GM18519 (cell line): ENCODE data around the gene NABP1.

ENCODE experiments used
- ATAC-seq: cut with Tn5 transposase; IDR thresholded peaks from one replicate; pipeline ENCODE4 v1.9.1; 2021; ENCODE audit warnings: mild to moderate bottlenecking, moderate library complexity; ENCODE audit not compliant: unreplicated experiment, low FRiP score

The NABP1 gene

DNA sequence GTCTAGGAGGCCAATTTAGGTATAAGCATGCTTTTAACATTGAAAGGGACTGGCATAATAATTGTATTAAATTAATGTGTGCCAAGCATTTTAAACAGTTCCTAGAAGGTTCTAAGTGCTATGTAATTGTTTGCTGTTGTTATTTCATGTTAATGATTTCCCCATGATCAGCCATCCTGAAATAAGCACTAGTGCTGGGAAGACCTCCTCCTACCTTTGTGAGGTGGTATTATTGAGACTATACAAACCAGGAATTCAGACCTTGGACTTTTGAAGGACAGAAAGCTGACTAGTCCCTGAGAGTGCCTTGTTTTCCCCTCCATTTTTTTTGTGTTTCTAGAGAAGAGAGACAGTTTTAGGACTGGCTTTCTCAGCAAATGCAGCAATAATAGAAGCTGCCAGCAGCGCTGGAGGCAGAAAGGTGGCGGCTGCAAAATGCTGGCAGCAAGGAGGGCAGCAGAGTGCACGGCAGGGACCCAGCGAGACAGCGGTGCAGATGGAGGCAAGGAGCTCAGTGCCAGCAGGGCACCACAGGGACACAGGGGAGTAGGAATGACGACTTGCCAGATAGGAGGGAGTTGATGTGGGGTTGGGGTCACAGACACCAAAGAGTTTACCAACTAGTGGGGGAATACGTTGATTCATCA lies 25.3 kb downstream of the NABP1 start:
- no peak for ATAC-seq

DNA sequence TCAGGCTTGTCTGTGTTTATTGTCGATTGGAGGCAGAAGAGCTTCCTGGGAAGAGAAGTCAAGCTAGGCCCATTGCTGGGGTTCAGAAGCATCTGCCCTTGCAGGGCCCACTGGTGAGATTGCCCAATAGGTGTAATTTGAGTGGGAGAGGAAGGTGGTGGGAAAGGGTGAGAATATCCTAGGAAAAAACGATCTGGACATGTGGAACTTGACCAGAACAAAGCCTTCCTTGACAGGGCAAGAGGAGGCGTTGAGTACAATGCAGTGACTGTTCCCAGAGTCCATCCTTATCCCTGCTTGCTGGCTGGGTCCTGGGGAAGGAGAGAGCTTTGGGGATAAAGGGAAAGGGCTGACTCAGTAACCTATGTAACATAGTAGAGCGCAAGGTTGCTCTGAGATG lies 27.1 kb downstream of the NABP1 start:
- ATAC-seq, result no peak

DNA sequence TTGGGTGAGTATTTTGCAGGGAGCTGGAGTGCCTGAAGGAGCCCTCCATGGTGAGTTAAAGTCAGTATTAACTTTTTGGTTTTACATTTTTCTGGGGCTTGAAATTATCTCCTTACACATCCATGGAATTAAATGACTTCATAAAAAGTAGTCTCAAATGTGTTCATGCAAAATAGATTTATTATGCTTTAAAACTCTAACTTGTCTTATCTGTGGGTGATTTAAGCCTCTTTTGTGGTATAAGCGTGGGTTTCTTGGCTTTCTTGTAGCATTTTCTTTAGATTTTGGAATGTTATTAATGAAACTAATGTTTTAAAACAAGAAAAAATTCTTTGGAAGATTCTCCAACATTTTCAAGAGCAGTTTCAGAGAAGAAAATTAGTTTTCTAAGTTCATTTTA lies 27.8 kb downstream of the NABP1 start:
- no peak for ATAC-seq

DNA sequence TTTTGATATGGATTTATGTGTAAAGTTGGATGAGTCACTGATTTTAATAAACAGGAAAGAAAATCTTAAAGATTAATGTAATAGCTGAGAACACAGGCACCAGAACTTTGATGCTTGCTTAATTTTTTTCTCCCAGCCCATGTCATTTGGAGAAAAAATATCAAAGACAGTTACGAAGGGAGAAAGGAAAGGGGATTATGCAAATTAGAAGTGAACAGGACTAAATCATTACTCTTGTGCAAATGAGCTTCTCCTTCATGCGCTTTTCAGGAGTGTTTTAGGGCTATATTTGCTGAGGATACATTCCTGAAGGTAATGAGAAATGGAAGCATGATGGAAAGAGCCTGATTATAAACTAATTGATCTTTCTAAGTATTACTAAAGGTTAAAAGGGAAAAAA lies 28.9 kb downstream of the NABP1 start:
- no peak for ATAC-seq

DNA sequence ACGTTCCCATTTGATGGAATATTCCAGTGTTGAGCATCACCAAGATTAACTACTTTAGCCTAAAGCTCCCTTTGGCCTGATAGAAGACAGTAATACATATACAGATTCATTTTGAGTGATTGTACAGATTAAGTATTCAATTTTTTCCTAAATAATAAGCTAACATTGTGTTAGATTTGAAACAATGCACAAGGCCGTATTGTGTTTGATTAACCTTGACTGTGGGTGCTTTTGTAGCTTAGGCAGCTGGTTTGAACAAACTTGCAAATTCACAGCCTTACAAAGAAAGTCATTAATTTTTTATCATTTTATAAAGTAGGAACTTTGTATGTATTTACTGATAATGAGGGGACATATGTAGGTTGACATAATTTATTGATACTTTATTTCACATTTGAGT lies 29.6 kb downstream of the NABP1 start:
- ATAC-seq, result no peak

DNA sequence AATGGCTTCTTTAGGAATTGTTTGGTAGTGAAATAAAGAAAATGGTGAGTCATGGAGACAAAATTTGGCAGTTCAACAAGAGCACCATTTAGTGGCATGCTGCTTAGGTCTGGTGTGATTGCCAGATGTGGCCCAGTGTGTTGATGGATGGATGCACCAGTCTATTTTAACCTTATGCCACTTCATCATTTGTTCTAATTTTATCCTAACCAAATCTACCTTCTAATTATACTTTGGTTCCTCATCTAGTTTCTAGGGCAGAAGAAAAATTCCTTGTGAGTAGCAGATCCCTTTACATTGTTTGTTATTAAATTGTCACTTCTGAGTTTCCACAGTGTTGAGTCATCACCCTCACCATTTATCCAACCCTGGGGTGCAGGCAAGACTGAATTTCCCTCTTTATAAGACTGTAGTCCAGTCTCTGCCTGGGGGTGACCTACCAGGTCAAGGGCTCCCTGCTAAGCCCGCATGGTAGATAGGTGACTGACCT lies 32.5 kb downstream of the NABP1 start:
- no peak for ATAC-seq

DNA sequence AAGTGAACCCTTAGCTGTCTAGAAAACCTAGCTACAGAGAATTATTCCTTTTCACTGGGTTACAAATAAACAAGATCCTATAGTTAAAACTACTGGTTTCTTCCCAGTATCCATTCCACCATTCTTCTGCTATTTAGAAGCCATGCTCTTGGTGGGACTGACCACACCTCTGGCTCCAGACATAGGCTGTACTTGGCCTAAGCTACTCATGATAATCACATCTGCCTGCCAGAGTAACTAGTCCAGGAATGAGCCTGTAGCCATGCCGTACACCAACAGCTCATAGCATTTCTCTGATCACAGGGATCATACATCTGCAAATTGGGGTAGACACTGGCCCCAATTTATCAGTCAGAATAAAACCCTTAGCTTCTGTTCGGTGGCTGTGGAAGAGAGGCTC lies 33.7 kb downstream of the NABP1 start:
- no peak for ATAC-seq

DNA sequence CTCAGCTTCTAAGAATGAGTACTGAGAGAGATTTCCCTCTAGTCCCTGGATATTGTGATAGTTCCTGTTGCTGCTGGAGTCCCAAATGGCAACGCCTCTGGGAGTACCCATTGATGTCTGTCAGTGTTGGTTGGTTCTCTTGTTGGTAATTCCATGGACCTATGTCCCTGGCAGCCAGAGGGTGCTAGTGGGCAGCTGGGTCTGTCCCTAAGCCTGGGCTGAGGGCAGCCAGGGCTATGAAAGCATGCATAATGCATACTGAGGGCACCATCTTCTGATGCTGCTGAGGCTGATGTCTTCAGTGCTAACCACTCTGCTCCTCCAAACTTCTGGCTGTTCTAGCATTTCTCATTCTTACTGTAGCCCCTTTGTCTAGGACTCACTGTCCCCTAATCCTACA lies 35.9 kb downstream of the NABP1 start:
- ATAC-seq, result peak; percentile 36

DNA sequence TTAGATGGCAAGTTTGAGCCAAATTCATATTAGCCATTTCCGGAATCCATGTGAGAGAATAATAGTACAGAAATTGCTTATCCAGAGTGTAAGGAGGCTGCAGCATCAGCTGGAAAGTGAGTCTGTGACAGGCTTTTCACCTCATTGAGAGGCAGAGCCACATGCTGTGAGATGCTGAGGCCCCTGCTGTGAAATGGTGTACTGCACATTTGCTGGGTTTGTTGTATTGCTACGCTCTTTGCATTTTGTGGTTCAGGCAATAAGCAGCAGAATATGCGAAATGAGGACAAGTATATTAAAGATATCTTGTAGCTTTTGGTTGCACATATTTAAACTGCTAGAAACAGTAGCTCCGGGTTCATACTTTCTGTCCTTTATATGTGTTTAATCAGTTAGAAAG lies 37.0 kb downstream of the NABP1 start:
- no peak for ATAC-seq

DNA sequence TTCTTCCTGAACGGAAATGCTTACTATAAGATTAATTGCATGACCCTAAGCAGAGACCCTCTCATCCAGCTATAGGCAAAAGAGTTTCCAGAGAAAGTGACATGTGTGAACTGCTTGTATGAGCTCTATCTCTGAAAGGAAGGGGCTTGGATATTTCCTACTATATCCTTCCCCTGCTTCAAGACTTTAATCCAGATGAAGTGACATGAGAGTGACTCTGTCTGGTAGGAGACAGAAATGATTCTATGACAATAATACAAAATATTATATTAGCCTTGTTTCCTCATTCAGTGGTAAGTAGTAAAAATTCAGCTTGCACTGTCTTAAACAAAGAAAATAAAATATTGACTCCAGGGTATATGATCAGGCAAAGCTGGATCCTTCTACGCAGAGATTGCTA lies 37.5 kb downstream of the NABP1 start:
- no peak for ATAC-seq

DNA sequence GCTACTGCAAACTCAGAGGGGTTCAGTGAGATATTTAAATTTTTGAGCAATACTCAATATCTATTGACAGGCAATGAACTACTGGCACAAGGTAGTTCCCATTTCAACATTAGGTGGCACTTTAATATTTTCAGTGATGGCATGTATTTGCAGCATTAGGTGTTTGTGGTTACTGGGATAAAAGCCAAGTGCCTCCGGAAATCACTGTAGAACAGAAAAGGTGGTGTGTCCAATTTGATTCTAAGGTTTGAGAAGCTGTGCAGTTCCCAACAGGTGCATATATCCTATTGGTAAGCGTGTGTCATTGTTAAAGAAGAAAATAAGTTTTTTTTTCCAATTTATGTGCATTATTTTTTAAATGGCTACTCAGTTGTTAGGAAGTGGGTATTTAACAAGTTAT lies 41.3 kb downstream of the NABP1 start:
- ATAC-seq, result no peak

DNA sequence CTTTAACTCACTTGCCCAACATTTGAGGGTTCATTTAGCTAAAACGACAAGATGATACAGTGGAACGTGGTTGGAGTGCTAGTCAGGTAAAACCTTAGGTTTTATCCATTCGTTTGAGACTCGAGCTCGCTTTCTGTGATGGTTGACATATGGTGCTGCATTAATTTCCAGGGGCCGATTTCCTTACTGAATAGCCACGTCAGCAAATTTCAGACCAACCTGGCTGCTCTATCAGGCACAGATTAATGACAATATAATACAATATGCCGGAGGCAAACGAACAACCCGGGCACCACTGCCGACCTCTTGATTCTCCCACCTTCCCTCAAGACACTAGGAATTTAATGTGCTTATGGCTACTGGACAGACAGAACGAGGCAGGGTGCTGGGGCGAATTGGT lies 42.0 kb downstream of the NABP1 start:
- ATAC-seq, result no peak

DNA sequence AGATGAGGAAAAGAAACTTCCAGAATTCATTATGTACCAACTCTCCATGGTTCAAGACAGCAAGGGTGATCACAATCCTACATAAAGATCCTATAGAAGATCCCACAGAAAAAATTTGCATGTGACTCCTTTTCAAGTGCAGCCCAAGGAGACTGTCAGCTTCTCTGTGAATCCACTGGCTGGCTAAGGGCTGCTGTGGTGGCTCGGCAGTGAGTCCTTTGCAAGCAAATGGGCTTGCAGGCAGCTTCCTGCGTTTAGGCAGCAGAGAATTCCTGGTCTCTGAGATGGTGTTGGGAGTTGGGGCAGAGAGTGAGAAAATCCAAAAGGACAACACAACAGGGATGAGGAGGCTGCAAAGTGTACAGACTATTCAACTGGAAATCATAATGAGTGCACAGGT lies 43.4 kb downstream of the NABP1 start:
- ATAC-seq, result no peak

DNA sequence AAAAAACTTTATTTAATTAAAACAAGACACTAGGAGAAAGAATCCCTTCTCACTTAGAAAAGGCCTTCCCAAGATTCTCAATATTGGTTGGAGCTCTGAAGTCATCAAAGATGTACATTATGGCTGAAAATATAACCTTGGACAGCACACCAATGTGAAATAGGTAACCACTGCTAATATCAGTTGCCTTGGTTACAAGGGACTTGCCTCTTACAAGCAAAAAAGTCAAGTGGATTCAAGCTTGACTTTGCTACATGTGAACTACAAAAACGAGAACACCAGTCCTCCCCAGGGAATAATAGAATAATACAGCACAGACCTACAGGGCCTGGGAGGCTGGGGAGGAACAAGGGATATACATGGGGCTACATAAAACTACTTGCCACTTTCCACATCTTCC lies 46.1 kb downstream of the NABP1 start:
- peak; percentile 71 for ATAC-seq

DNA sequence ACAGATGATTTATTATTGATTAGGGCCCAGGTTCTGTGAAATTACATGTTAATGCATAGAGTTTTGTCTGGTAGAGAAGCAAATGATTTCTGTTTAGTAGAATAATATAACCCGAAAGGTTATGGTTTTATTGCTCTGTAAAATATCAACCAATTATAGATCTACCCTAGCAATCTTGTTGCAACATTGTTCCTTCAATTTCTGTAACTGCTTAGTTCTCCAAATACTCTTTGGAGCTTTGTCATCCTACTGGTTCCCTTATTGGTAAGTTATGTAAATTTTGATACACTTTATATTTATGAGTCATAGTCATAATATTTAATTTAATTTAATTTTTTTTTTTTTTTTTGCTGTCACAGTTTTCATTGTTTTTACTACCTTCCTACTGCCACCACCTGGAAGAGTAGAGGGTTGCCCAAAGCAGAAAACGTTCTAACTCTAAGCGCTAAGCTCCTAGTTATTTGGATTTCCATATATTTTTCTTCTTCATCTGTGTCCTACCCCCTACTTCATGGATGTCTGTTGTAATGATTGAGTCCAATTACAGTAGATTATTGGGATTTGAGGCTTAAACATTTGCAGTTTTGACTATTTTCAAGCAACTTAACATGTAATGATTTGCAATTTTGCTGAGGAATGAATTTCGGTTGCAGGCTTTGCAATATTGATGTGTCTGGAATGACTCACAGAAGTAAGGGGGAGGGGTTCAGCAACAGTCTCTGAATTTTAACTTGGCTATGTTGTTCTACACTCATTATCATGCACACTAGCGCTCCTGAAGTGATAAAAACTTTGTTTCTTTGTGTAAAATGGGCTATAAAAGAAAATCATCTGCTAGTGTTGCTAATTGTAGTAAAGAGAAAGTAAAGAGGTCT lies 51.1 kb downstream of the NABP1 start:
- ATAC-seq, result no peak

DNA sequence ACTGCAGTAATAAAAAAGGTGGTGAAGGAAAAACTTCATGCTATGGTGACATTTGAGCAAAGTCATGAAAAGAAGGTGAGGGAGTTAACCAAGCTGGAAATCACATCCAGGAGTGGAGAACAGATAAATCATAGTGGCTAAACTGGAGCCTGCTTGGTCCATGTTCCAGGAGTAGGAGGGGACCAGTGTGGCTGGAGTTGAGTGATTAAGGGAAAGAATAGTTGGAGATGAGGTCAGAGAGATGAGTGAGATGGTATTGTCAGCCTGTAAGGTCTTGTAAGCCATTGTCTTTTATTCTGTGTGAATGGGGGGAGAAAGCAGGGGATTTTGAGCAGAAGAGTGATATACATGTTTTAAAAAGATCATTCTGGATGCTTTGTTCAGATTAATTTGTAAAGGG lies 52.3 kb downstream of the NABP1 start:
- no peak for ATAC-seq
